ENCODE measurements around the gene HINT2.
A peak's percentile ranks its signal among the peaks of the same experiment; 100 is the strongest.

- TF ChIP-seq CTCF (IDR thresholded peaks at IDR 0.05) (no peak), EP300 (IDR thresholded peaks at IDR 0.05) (no peak), POLR2AphosphoS5 (IDR thresholded peaks at IDR 0.05) (peak; percentile 59)
Measured at GRCh38 chr9:35844628-35845270, 29.9 kb upstream of the HINT2 start.

Measured in gastroesophageal sphincter (tissue), 3 donors.